C4-2B (cell line): ENCODE data around the gene HSPA2.

Experiments used
- CTCF ChIP-seq: fragments of 450-650 bp; conservative IDR thresholded peaks from 2 replicates; pipeline ENCODE4 v1.5.1; 2017; ENCODE audit warnings: mild to moderate bottlenecking
- ZFX ChIP-seq: fragments of 450-650 bp; IDR thresholded peaks from 2 replicates; pipeline ENCODE4 v1.6.1; 2017

DNA sequence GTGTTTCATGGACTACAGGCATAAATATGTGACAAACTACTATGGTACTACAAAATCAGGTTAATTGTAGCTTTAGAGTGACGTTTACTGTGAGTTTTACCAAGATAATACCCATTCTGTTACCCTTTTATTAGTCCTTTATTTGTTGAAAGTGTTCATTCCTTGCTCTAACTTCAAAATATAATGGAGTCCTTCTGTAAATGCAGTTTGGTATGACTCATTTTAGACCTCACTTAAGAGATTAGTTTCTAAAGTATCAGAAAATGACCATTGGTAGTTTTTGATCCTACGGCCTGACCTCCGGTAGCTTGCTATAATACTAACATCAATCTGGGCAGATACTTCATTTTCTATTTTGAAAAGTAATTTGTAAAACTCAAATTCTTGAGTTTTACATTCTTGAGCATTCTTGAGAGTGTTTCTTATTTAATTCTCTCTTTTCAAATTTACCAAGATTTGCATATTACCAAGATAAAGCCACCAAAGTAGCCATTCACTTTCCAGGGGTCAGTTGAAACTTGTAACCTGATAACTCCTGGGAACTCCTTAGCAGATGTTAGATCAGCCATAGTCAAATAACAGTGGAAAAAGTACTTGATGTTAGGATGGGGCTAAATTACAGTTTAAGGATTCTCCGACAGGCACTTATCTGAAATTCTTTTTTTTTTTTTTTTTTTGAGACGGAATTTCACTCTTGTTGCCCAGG is 4.2 kb downstream of the HSPA2 start:
- no peak for TF ChIP-seq CTCF
- no peak for TF ChIP-seq ZFX
